T-helper 17 cell (primary cell): Measurements from ENCODE around the gene COA1. TPM values are rescaled to one million over a fixed set of nuclear protein-coding genes. Genes with fewer than 3 reads are reported as not detected.
"Not testable (repeated sequence)": the region's sequence is repeated elsewhere in the genome, so short reads cannot be mapped to it uniquely, and the experiment has no call there.

Experiments
- ATAC-seq: fragments of 150-1000 bp; cut with Tn5 transposase; 2 replicates; pipeline ENCODE4 v1.10.0; 2021; ENCODE audit warnings: mild to moderate bottlenecking, moderate library complexity
- DNase-seq, 3 donors: peaks; one replicate each; pipeline versions ENCODE4 v3.0.0 to v3.0.0-alpha.2; 2020 to 2021
- H3K9me3 ChIP-seq: one replicate; pipeline ENCODE4 v1.7.0; 2013; ENCODE audit warnings: low read length, mild to moderate bottlenecking; ENCODE audit not compliant: control insufficient read depth, poor library complexity, severe bottlenecking
- H3K27ac Mint-ChIP-seq: one replicate; pipeline ENCODE4 v1.8.0; 2022; ENCODE audit warnings: mild to moderate bottlenecking, moderate library complexity, mixed read lengths
- H3K27me3 Mint-ChIP-seq: one replicate; pipeline ENCODE4 v1.8.0; 2022; ENCODE audit warnings: mixed read lengths
- H3K36me3 Mint-ChIP-seq: one replicate; pipeline ENCODE4 v1.8.0; 2022; ENCODE audit warnings: low read depth, mixed read lengths
- H3K4me1 Mint-ChIP-seq: one replicate; pipeline ENCODE4 v1.8.0; 2022; ENCODE audit warnings: mild to moderate bottlenecking, mixed read lengths
- H3K4me3 Mint-ChIP-seq: one replicate; pipeline ENCODE4 v1.8.0; 2022; ENCODE audit warnings: mild to moderate bottlenecking, moderate library complexity, mixed read lengths
- total RNA-seq, 4 donors: library from RNA in 2 of 4; stranded (reverse) in 2 of 4; gene quantifications; one replicate each; pipeline ENCODE4 v1.2.3 and lab custom pipeline; 2022 to 2026

COA1 gene
- total RNA-seq, 2 donors from 2014 or later: 51.1 to 55.0 TPM

- ATAC-seq (no peak), DNase-seq (no peak)
- no peaks in the 10 kb centered on the region for H3K27me3 Mint-ChIP-seq
- H3K4me1 Mint-ChIP-seq: peaks cover 18% of the 10 kb centered on the region
- no peak overlapping the region for H3K4me3 Mint-ChIP-seq
- H3K9me3 ChIP-seq: no peaks in the 10 kb centered on the region
- peak overlapping the region; percentile 86 for H3K27ac Mint-ChIP-seq
- peaks cover 2% of the 10 kb centered on the region for H3K36me3 Mint-ChIP-seq
These were observed 27.8 kb downstream of the COA1 start for GRCh38 chr7:43701500-43701854.

DNA sequence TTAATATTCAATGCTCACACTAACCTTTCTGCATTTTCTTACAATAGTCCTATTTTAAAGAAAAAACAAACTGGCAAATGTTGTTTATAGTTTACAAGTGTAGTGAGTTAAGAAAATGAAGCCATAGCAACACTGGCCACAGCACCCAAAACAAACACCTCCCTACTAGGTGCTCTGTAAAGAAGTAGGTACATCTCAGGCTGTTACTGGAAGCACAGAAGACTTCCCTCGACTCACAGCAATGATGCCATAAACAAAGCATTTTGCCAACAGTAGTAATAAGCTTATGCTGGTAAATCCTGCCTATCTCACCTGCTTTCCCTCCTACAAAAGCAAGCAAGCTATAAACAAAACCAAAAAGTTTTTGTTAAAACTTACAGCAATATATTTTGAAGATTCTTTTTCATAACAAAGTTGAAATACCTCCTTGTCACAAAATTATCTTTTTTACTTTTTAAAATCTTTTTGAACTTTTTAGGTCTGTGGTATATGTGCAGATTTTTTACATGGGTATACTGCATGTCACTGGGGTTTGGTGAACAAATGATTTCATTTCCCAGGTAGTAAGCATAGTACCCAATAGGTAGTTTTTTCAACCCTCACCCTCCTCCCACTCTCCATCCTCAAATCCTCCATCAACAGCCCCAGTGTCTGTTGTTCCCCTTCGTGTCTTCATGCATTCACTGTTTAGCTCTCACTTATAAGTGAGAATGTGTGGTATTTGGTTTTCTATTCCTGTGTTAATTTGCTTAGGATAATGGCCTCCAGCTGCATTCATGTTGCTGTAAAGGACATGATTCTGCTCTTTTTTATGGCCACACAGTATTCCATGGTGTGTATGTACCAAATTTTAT lies 28.4 kb downstream of the COA1 start:
- no peak for DNase-seq
- Mint-ChIP-seq H3K36me3 (peaks cover 2% of the 10 kb centered on the region), H3K4me3 (no peak overlapping the region), H3K27ac (peak overlapping the region; percentile 86), H3K27me3 (no peaks in the 10 kb centered on the region), H3K4me1 (peaks cover 18% of the 10 kb centered on the region)
- ATAC-seq: peak; percentile 66
- no peaks in the 10 kb centered on the region for H3K9me3 ChIP-seq

GRCh38 chr7:43700059-43700501 lies 29.2 kb downstream of the COA1 start:
- H3K9me3 ChIP-seq: no peaks in the 10 kb centered on the region
- peak; percentile 82 for ATAC-seq
- Mint-ChIP-seq H3K4me1 (peaks cover 18% of the 10 kb centered on the region), H3K27me3 (no peaks in the 10 kb centered on the region), H3K4me3 (peak overlapping the region; percentile 3), H3K36me3 (peaks cover 2% of the 10 kb centered on the region), H3K27ac (peak overlapping the region; percentile 43)
- no peak for DNase-seq

GRCh38 chr7:43698460-43699255 lies 30.7 kb downstream of the COA1 start:
- Mint-ChIP-seq H3K36me3 (no peaks in the 10 kb centered on the region), H3K27ac (peak overlapping the region; percentile 43), H3K4me1 (peaks cover 18% of the 10 kb centered on the region), H3K27me3 (no peaks in the 10 kb centered on the region), H3K4me3 (no peak overlapping the region)
- H3K9me3 ChIP-seq: no peaks in the 10 kb centered on the region
- DNase-seq (no peak), ATAC-seq (no peak)

DNA sequence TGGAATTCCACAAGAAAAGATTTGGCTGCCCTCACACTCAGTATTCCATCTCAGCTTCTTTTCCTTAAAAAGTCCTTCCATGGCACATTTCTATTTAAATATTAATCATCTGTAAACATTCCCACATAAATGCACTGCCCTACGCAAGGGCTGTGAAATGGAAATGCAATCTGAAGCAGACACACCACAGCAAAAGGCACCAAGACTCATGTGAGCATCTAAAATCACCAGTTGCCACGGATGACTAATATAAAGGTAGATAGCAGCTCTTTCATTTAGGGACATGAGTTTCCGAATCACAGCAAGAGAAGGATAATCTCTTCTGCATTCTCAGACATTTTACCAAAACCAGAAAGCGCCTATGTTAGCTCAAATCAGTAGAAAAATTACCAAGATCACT lies 31.6 kb downstream of the COA1 start:
- Mint-ChIP-seq H3K27me3 (no peaks in the 10 kb centered on the region), H3K4me3 (no peak overlapping the region), H3K27ac (peak overlapping the region; percentile 43), H3K36me3 (no peaks in the 10 kb centered on the region), H3K4me1 (peaks cover 14% of the 10 kb centered on the region)
- DNase-seq (no peak), ATAC-seq (no peak)
- H3K9me3 ChIP-seq: no peaks in the 10 kb centered on the region

GRCh38 chr7:43695365-43695764 lies 34.0 kb downstream of the COA1 start:
- Mint-ChIP-seq H3K4me3 (no peak overlapping the region), H3K4me1 (peaks cover 16% of the 10 kb centered on the region), H3K27ac (no peak overlapping the region), H3K36me3 (no peaks in the 10 kb centered on the region), H3K27me3 (no peaks in the 10 kb centered on the region)
- H3K9me3 ChIP-seq: no peaks in the 10 kb centered on the region
- ATAC-seq (no peak), DNase-seq (no peak)

DNA sequence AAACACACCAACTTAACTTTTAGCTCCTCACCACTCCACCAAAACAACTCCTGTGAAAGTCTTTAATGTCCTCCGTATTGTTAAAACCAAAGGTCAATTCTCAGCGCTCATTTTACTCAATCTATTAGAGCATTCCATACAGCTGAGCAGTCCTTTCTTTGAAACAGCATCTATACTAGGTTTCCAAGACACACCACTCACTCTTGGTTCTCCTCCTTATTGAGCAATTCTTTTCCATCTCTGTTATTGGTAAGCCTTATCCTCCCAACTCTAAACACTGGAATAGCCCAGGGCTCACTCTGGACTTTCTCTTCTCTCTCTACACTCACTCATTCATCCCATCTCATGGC lies 34.9 kb downstream of the COA1 start:
- H3K36me3 Mint-ChIP-seq: no peaks in the 10 kb centered on the region
- no peak overlapping the region for H3K27ac Mint-ChIP-seq
- H3K4me3 Mint-ChIP-seq: no peak overlapping the region
- DNase-seq (no peak), ATAC-seq (no peak)
- no peaks in the 10 kb centered on the region for H3K27me3 Mint-ChIP-seq
- peaks cover 20% of the 10 kb centered on the region for H3K4me1 Mint-ChIP-seq
- no peaks in the 10 kb centered on the region for H3K9me3 ChIP-seq

GRCh38 chr7:43693687-43694398 lies 35.5 kb downstream of the COA1 start:
- no peaks in the 10 kb centered on the region for H3K9me3 ChIP-seq
- no peaks in the 10 kb centered on the region for H3K36me3 Mint-ChIP-seq
- H3K4me1 Mint-ChIP-seq: peaks cover 23% of the 10 kb centered on the region
- no peaks in the 10 kb centered on the region for H3K27me3 Mint-ChIP-seq
- DNase-seq: no peak
- H3K27ac Mint-ChIP-seq: no peak overlapping the region
- no peak overlapping the region for H3K4me3 Mint-ChIP-seq
- ATAC-seq: no peak

- no peaks in the 10 kb centered on the region for H3K27me3 Mint-ChIP-seq
- ATAC-seq (no peak), DNase-seq (no peak)
- peaks cover 2% of the 10 kb centered on the region for H3K36me3 Mint-ChIP-seq
- H3K4me1 Mint-ChIP-seq: peaks cover 25% of the 10 kb centered on the region
- H3K4me3 Mint-ChIP-seq: no peak overlapping the region
- H3K27ac Mint-ChIP-seq: no peak overlapping the region
- no peaks in the 10 kb centered on the region for H3K9me3 ChIP-seq
These were observed 36.5 kb downstream of the COA1 start for GRCh38 chr7:43692582-43693373.

DNA sequence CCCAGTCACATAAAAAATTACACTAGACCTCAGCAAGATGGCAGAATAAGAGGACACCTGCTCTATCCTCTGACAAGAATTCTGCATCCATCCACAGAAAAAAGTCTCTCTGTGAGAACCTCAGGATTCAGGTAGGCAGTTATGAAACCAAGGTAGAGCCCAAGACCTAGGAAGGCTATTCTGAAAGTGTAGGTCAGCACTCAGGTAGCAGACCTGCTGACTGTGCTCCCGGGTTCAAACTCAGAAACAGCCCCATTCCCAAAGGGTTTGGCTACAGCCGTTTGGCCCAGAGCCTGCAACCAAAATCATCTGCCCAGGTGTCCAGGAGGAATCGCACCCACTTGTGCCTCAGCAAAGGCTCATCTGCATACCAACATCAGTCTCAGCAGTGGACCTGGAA lies 37.7 kb downstream of the COA1 start:
- ATAC-seq (no peak), DNase-seq (no peak)
- Mint-ChIP-seq H3K4me1 (peaks cover 26% of the 10 kb centered on the region), H3K36me3 (peaks cover 2% of the 10 kb centered on the region), H3K27ac (no peak overlapping the region), H3K27me3 (no peaks in the 10 kb centered on the region), H3K4me3 (no peak overlapping the region)
- H3K9me3 ChIP-seq: no peaks in the 10 kb centered on the region

GRCh38 chr7:43689115-43689514 lies 40.2 kb downstream of the COA1 start:
- H3K4me1 Mint-ChIP-seq: peaks cover 35% of the 10 kb centered on the region
- H3K27ac Mint-ChIP-seq: no peak overlapping the region
- H3K9me3 ChIP-seq: no peaks in the 10 kb centered on the region
- no peak for ATAC-seq
- H3K4me3 Mint-ChIP-seq: no peak overlapping the region
- H3K36me3 Mint-ChIP-seq: peaks cover 2% of the 10 kb centered on the region
- no peak for DNase-seq
- no peaks in the 10 kb centered on the region for H3K27me3 Mint-ChIP-seq

GRCh38 chr7:43687866-43688265 lies 41.5 kb downstream of the COA1 start:
- H3K9me3 ChIP-seq, DNase-seq, H3K27ac Mint-ChIP-seq, ATAC-seq, H3K4me3 Mint-ChIP-seq, H3K27me3 Mint-ChIP-seq, H3K36me3 Mint-ChIP-seq: not testable (repeated sequence)
- peaks cover 35% of the 10 kb centered on the region for H3K4me1 Mint-ChIP-seq
